Stimulated activated CD8-positive, alpha-beta memory T cell treated with anti-CD3 and anti-CD28 coated beads, Interleukin-2, amount 100 ng/mL, for 48 hours (primary cell): ENCODE results near the gene PRSS57.

Source experiments
- DNase-seq, 2 donors: peaks; one replicate each; pipeline ENCODE4 v3.0.0-alpha.2; 2020; ENCODE audit warnings: low read depth in 2 of 2

Gene PRSS57

GRCh38 chr19:638906-639252, 56.4 kb downstream of the PRSS57 start:
- DNase-seq: no peak
